Liver (tissue), 9 donors: ENCODE data around the gene IL12RB2. TPM values are rescaled to one million over a fixed set of nuclear protein-coding genes. Genes with fewer than 3 reads are reported as not detected.

Source experiments
- DNase-seq: peaks from one replicate; pipeline ENCODE4 v3.0.0-alpha.2; 2017; ENCODE audit warnings: low spot score
- H3K27ac ChIP-seq, 2 donors: one replicate each; pipeline ENCODE4 v1.7.0; 2013; ENCODE audit warnings: inconsistent platforms in 2 of 2, low read length in 2 of 2, control low read depth in 1 of 2, low read depth in 1 of 2, mild to moderate bottlenecking in 1 of 2
- H3K27me3 ChIP-seq, 4 donors: one replicate each; pipeline versions ENCODE4 v1.6.1 to v1.7.0; 2013; ENCODE audit warnings: low read length in 3 of 4, inconsistent platforms in 1 of 4, mild to moderate bottlenecking in 1 of 4, moderate library complexity in 1 of 4; ENCODE audit not compliant: control insufficient read depth in 4 of 4, insufficient read depth in 4 of 4
- H3K36me3 ChIP-seq, 4 donors: one replicate each; pipeline versions ENCODE4 v1.6.1 to v1.7.0; 2013; ENCODE audit warnings: low read length in 3 of 4, mild to moderate bottlenecking in 3 of 4, low read depth in 1 of 4, moderate library complexity in 1 of 4; ENCODE audit not compliant: control insufficient read depth in 4 of 4, insufficient read depth in 3 of 4
- H3K4me1 ChIP-seq, 4 donors: one replicate each; pipeline versions ENCODE4 v1.6.1 to v1.7.0; 2013; ENCODE audit warnings: low read length in 3 of 4, mild to moderate bottlenecking in 3 of 4, moderate library complexity in 1 of 4; ENCODE audit not compliant: control insufficient read depth in 4 of 4, insufficient read depth in 4 of 4
- H3K4me3 ChIP-seq, 3 donors: one replicate each; pipeline versions ENCODE4 v1.6.1 to v1.7.0; 2013; ENCODE audit warnings: low read length in 3 of 3, control low read depth in 1 of 3, low read depth in 1 of 3, mild to moderate bottlenecking in 1 of 3
- H3K9ac ChIP-seq, 2 donors: one replicate each; pipeline ENCODE4 v1.7.0; 2013; ENCODE audit warnings: low read length in 2 of 2, mild to moderate bottlenecking in 2 of 2, moderate library complexity in 2 of 2, control low read depth in 1 of 2, low read depth in 1 of 2
- H3K9me3 ChIP-seq, 4 donors: one replicate each; pipeline versions ENCODE4 v1.6.1 to v1.7.0; 2013; ENCODE audit warnings: low read length in 3 of 4; ENCODE audit not compliant: control insufficient read depth in 4 of 4
- ATF3 ChIP-seq: IDR thresholded peaks from 2 replicates; pipeline ENCODE4 v1.6.1; 2016; ENCODE audit warnings: antibody characterized with exemption
- EGR1 ChIP-seq, 2 donors: IDR thresholded peaks; 2 replicates each; pipeline ENCODE4 v1.6.1; 2016 to 2018; ENCODE audit warnings: antibody characterized with exemption in 2 of 2, low read depth in 2 of 2
- FOXA2 ChIP-seq: IDR thresholded peaks from 2 replicates; pipeline ENCODE4 v1.6.1; 2016; ENCODE audit warnings: antibody characterized with exemption
- HNF4A ChIP-seq, 2 donors: conservative IDR thresholded peaks; 2 replicates each; pipeline ENCODE4 v1.6.1; 2016; ENCODE audit warnings: antibody characterized with exemption in 2 of 2, mild to moderate bottlenecking in 2 of 2
- HNF4G ChIP-seq: IDR thresholded peaks from 2 replicates; pipeline ENCODE4 v1.6.1; 2016; ENCODE audit warnings: antibody characterized with exemption
- JUND ChIP-seq, 2 donors: IDR thresholded peaks; 2 replicates each; pipeline ENCODE4 v1.6.1; 2016; ENCODE audit warnings: antibody characterized with exemption in 2 of 2
- NR2F2 ChIP-seq: IDR thresholded peaks from 2 replicates; pipeline ENCODE4 v1.6.1; 2016; ENCODE audit warnings: antibody characterized with exemption
- RAD21 ChIP-seq, 2 donors: IDR thresholded peaks; 2 replicates each; pipeline ENCODE4 v1.6.1; 2016; ENCODE audit warnings: antibody characterized with exemption in 2 of 2, mild to moderate bottlenecking in 2 of 2
- REST ChIP-seq: IDR thresholded peaks from 2 replicates; pipeline ENCODE4 v1.6.1; 2016; ENCODE audit warnings: antibody characterized with exemption, mild to moderate bottlenecking
- RXRA ChIP-seq, 2 donors: IDR thresholded peaks; 2 replicates each; pipeline ENCODE4 v1.6.1; 2017 to 2018; ENCODE audit warnings: antibody characterized with exemption in 2 of 2, mild to moderate bottlenecking in 1 of 2
- SP1 ChIP-seq: IDR thresholded peaks from 2 replicates; pipeline ENCODE4 v1.6.1; 2018; ENCODE audit warnings: antibody characterized with exemption, mild to moderate bottlenecking
- TAF1 ChIP-seq: conservative IDR thresholded peaks from 2 replicates; pipeline ENCODE4 v1.6.1; 2016; ENCODE audit warnings: antibody characterized with exemption, mild to moderate bottlenecking
- YY1 ChIP-seq: IDR thresholded peaks from 2 replicates; pipeline ENCODE4 v1.6.1; 2016; ENCODE audit warnings: antibody characterized with exemption, mild to moderate bottlenecking
- ZBTB33 ChIP-seq: IDR thresholded peaks from 2 replicates; pipeline ENCODE4 v1.6.1; 2016; ENCODE audit warnings: antibody characterized with exemption
- WGBS: extraction: QIAGEN DNeasy Blood & Tissue Kit; methylation state at CpG from one replicate; pipeline ENCODE4 v1.1.7; 2013; 5-methylcytosine and 5-hydroxymethylcytosine counted together
- polyA plus RNA-seq, 2 donors: library from polyadenylated mRNA; stranded (reverse) in 1 of 2; unstranded in 1 of 2; fragments of 200-250 nt in 1 of 2; fragments of >200 nt in 1 of 2; fragmentation: Nextera tagmentation in 1 of 2; extraction: Ambion mirVana in 1 of 2; gene quantifications; one replicate each; pipeline versions ENCODE4 v1.2.1 to v1.2.3, GENCODE V29; 2013 to 2015
- total RNA-seq, 2 donors: library from RNA; depleted of rRNA; stranded (reverse); fragments of >200 nt; gene quantifications; one replicate each; pipeline ENCODE4 v1.2.3, GENCODE V29; 2014
- TF ChIP-seq, protein P1 (sequence below): IDR thresholded peaks from 2 replicates; pipeline ENCODE4 v1.6.1; 2016; ENCODE audit warnings: antibody characterized with exemption
- TF ChIP-seq, protein P2 (sequence below): fragments of 150-350 bp; IDR thresholded peaks from 2 replicates; pipeline ENCODE4 v1.5.1; 2017; ENCODE audit warnings: improper control_type of control experiment, low read depth, low read length; ENCODE audit not compliant: missing input control
- donor health status: healthy.
- donor health status: healthy.
- donor health status: healthy.
- donor health status: healthy.
- donor health status: healthy.

Gene IL12RB2
- total and polyA plus RNA-seq, 4 donors = 0.06 to 1.3 (median 0.58) TPM

- Histone ChIP-seq H3K36me3 (no peaks in the 10 kb centered on the region), H3K9ac (no peak overlapping the region), H3K27ac (no peak overlapping the region), H3K27me3 (no peaks in the 10 kb centered on the region), H3K4me3 (no peak overlapping the region), H3K9me3 (no peaks in the 10 kb centered on the region), H3K4me1 (no peaks in the 10 kb centered on the region)
- DNase-seq = no peak
- 82% methylated on average over 8 of the region's 8 CpGs for WGBS
- TF ChIP-seq NR2F2 = no peak
- no peak for TF ChIP-seq TAF1
- TF ChIP-seq, protein P1, sequence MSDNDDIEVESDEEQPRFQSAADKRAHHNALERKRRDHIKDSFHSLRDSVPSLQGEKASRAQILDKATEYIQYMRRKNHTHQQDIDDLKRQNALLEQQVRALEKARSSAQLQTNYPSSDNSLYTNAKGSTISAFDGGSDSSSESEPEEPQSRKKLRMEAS = no peak
- TF ChIP-seq HNF4G = no peak
- TF ChIP-seq, protein P2, sequence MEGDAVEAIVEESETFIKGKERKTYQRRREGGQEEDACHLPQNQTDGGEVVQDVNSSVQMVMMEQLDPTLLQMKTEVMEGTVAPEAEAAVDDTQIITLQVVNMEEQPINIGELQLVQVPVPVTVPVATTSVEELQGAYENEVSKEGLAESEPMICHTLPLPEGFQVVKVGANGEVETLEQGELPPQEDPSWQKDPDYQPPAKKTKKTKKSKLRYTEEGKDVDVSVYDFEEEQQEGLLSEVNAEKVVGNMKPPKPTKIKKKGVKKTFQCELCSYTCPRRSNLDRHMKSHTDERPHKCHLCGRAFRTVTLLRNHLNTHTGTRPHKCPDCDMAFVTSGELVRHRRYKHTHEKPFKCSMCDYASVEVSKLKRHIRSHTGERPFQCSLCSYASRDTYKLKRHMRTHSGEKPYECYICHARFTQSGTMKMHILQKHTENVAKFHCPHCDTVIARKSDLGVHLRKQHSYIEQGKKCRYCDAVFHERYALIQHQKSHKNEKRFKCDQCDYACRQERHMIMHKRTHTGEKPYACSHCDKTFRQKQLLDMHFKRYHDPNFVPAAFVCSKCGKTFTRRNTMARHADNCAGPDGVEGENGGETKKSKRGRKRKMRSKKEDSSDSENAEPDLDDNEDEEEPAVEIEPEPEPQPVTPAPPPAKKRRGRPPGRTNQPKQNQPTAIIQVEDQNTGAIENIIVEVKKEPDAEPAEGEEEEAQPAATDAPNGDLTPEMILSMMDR = no peak
- no peak for TF ChIP-seq SP1
- TF ChIP-seq FOXA2 = no peak
- TF ChIP-seq ZBTB33 = no peak
- TF ChIP-seq EGR1 (IDR thresholded peaks at IDR 0.05; ENCODE audit: low read depth in 2 of 2) = no peak
- no peak for TF ChIP-seq YY1
- no peak for TF ChIP-seq REST
- TF ChIP-seq RAD21 (IDR thresholded peaks at IDR 0.05) = no peak
These were observed 8.7 kb downstream of the IL12RB2 start for GRCh38 chr1:67316180-67316902.

DNA sequence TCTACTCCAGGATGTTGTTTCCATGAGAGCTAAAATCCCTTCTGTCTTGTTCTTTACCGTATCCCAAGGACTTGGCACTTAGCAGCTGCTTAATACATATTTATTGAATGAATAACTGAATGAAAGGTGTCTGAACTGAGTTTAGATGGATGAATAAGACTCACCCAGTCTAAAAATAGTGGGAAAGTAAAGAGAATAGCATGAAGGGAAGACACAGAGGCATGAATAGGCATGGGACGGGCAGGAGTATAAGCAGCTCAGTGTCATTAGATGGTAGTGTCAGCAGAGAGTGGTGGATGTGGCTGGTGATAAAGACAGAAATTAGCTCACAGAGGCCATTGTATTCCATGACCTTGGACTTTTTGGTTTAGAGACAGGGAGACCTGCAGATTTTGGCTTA, 9.2 kb downstream of the IL12RB2 start:
- TF ChIP-seq ATF3 = no peak
- no peak for TF ChIP-seq JUND (IDR thresholded peaks at IDR 0.05)
- TF ChIP-seq RXRA (IDR thresholded peaks at IDR 0.05) = no peak
- no peak for TF ChIP-seq ZBTB33
- no peak for TF ChIP-seq FOXA2
- TF ChIP-seq SP1 = no peak
- no peak for TF ChIP-seq HNF4G
- no peak for TF ChIP-seq HNF4A (conservative IDR thresholded peaks at IDR 0.05)
- DNase-seq = no peak
- Histone ChIP-seq H3K36me3 (no peaks in the 10 kb centered on the region), H3K27ac (no peak overlapping the region), H3K27me3 (no peaks in the 10 kb centered on the region), H3K9me3 (no peaks in the 10 kb centered on the region), H3K4me1 (no peaks in the 10 kb centered on the region), H3K9ac (no peak overlapping the region), H3K4me3 (no peak overlapping the region)
- 89% methylated on average over 2 of the region's 2 CpGs for WGBS
